ENCODE results near the gene UBN1.

The UBN1 gene

GRCh38 chr16:4876646-4877379 is 29.5 kb downstream of the UBN1 start:
- CTCF ChIA-PET, result interaction anchor here (0.6 kb wide), 1 partner anchor 196 kb away, joined by 3 read pairs; no protein-coding TSS in a partner anchor
- no peak overlapping the region for H3K4me3 ChIP-seq (ENCODE audit: low read depth, low read length)
- TF ChIP-seq SALL2 (tag by site-specific recombination; IDR thresholded peaks at IDR 0.05; ENCODE audit: borderline replicate concordance) (no peak), ZNF768 (tag by site-specific recombination; IDR thresholded peaks at IDR 0.05) (no peak), PRDM1 (tag by site-specific recombination; IDR thresholded peaks at IDR 0.05) (no peak), ZNF518A (tag by site-specific recombination; conservative IDR thresholded peaks at IDR 0.05; ENCODE audit: low read depth) (no peak), ZNF223 (tag by site-specific recombination; IDR thresholded peaks at IDR 0.05) (no peak), KLF10 (tag by site-specific recombination; IDR thresholded peaks at IDR 0.05) (no peak), GLI2 (tag by site-specific recombination; IDR thresholded peaks at IDR 0.05; ENCODE audit: borderline replicate concordance, low read depth) (no peak), OVOL3 (tag by site-specific recombination; IDR thresholded peaks at IDR 0.05) (no peak), ZNF280C (tag by site-specific recombination; IDR thresholded peaks at IDR 0.05) (no peak), ZNF248 (tag by site-specific recombination; IDR thresholded peaks at IDR 0.05) (no peak)
- H3K27ac ChIP-seq (ENCODE audit: extremely low read depth, low read depth, low read length), result no peak overlapping the region
- peaks cover 7 to 93% of the 10 kb centered on the region in 2 experiments for H3K36me3 ChIP-seq (ENCODE audit: control insufficient read depth in 2 of 2, insufficient read depth in 1 of 2, low read length in 2 of 2)
- POLR2A ChIA-PET, result no interaction called here
- peaks cover 1% of the 10 kb centered on the region; the same call in 1 of the 2 replicates for H3K4me1 ChIP-seq (ENCODE audit: control insufficient read depth, insufficient read depth, low read length)
- H3K9me3 ChIP-seq (ENCODE audit: control insufficient read depth, insufficient read depth, low read depth, low read length), result no peaks in the 10 kb centered on the region

- POLR2A ChIA-PET, result no interaction called here
- H3K36me3 ChIP-seq (ENCODE audit: control insufficient read depth in 2 of 2, insufficient read depth in 1 of 2, low read length in 2 of 2), result peaks cover 7 to 92% of the 10 kb centered on the region in 2 experiments
Observed at GRCh38 chr16:4877380-4877685, 30.1 kb downstream of the UBN1 start.

More at GRCh38 chr16:4877380-4877685, 30.1 kb downstream of the UBN1 start:
- TF ChIP-seq ZNF658 (tag by site-specific recombination; IDR thresholded peaks at IDR 0.05), result no peak
- no peak for TF ChIP-seq ZSCAN5A (tag by site-specific recombination; IDR thresholded peaks at IDR 0.05)
- TF ChIP-seq ZNF266 (tag by site-specific recombination; IDR thresholded peaks at IDR 0.05; ENCODE audit: low read depth), result no peak
- TF ChIP-seq ZNF184 (tag by site-specific recombination; IDR thresholded peaks at IDR 0.05), result no peak
- TF ChIP-seq ZNF473 (tag by site-specific recombination; IDR thresholded peaks at IDR 0.05), result no peak
- TF ChIP-seq ZNF214 (tag by site-specific recombination; IDR thresholded peaks at IDR 0.05; ENCODE audit: borderline replicate concordance), result no peak
- TF ChIP-seq ZSCAN18 (tag by site-specific recombination; IDR thresholded peaks at IDR 0.05), result no peak
- TF ChIP-seq ZNF221 (tag by site-specific recombination; IDR thresholded peaks at IDR 0.05; ENCODE audit: borderline replicate concordance), result no peak
- no peak for TF ChIP-seq BCL11B (tag by site-specific recombination; IDR thresholded peaks at IDR 0.05; ENCODE audit: low read depth)
- TF ChIP-seq GLI2 (tag by site-specific recombination; IDR thresholded peaks at IDR 0.05; ENCODE audit: borderline replicate concordance, low read depth), result no peak
- no peak for TF ChIP-seq ZNF621 (tag by site-specific recombination; IDR thresholded peaks at IDR 0.05)
- TF ChIP-seq RBAK (tag by site-specific recombination; IDR thresholded peaks at IDR 0.05), result no peak
- TF ChIP-seq PBX3 (CRISPR knock-in tag; IDR thresholded peaks at IDR 0.05), result no peak
- no peak for TF ChIP-seq ZNF19 (tag by site-specific recombination; IDR thresholded peaks at IDR 0.05; ENCODE audit: low read depth)
- peaks cover 5% of the 10 kb centered on the region; the same call in 1 of the 2 replicates for H3K4me1 ChIP-seq (ENCODE audit: control insufficient read depth, insufficient read depth, low read length)
- H3K4me3 ChIP-seq (ENCODE audit: low read depth, low read length), result no peak overlapping the region
- no peak overlapping the region for H3K27ac ChIP-seq (ENCODE audit: extremely low read depth, low read depth, low read length)
- CTCF ChIA-PET, result no interaction called here
- no peaks in the 10 kb centered on the region for H3K9me3 ChIP-seq (ENCODE audit: control insufficient read depth, insufficient read depth, low read depth, low read length)

Measured in HEK293 (cell line).